IMR-90 (cell line): ENCODE measurements around the gene ZBTB14. TPM values are rescaled to one million over a fixed set of nuclear protein-coding genes. Genes with fewer than 3 reads are reported as not detected.

Source experiments
- ATAC-seq: fragments of 200-7000 bp; cut with Tn5 transposase; 2 replicates; pipeline ENCODE4 v1.9.1; 2020; ENCODE audit warnings: low read depth, mild to moderate bottlenecking, moderate library complexity
- BruUV-seq: library from RNA; stranded (reverse); fragments of 400-500 nt; replicated peaks from 2 replicates; lab custom pipeline; 2021; lab: Mats Ljungman, UMichigan
- CTCF ChIA-PET: fragments of 300-600 bp; formaldehyde crosslinking; extraction: SDS; loops from one replicate; lab custom pipeline; 2021; ENCODE audit warnings: antibody characterized with exemption; lab: Yijun Ruan, JAX
- POLR2A ChIA-PET: fragments of 300-600 bp; sonication (Branson Sonifier 250); formaldehyde crosslinking; loops from one replicate; lab custom pipeline; 2022; ENCODE audit warnings: antibody characterized with exemption; ENCODE audit not compliant: unreplicated experiment; lab: Charles Lee
- DNase-seq: peaks from one replicate; pipeline ENCODE4 v3.0.0; 2013
- H2AFZ ChIP-seq: replicated peaks from 2 replicates; pipeline ENCODE3; 2013; ENCODE audit warnings: low read length, mild to moderate bottlenecking; ENCODE audit not compliant: poor library complexity
- H2AK5ac ChIP-seq: 2 replicates; pipeline ENCODE4 v1.6.1; 2013; ENCODE audit warnings: low read depth, low read length, inconsistent platforms
- H2AK9ac ChIP-seq: replicated peaks from 2 replicates; pipeline ENCODE3; 2013; ENCODE audit warnings: mild to moderate bottlenecking, low read depth, low read length, moderate library complexity; ENCODE audit not compliant: poor library complexity
- H2BK120ac ChIP-seq: 2 replicates; pipeline ENCODE4 v1.6.1; 2013; ENCODE audit warnings: low read depth, low read length, inconsistent platforms
- H2BK15ac ChIP-seq: 3 replicates; pipeline ENCODE4 v1.6.1; 2013; ENCODE audit warnings: low read depth, low read length, inconsistent platforms
- H2BK20ac ChIP-seq: 2 replicates; pipeline ENCODE4 v1.6.1; 2013; ENCODE audit warnings: low read depth, mild to moderate bottlenecking, inconsistent platforms, low read length, moderate library complexity
- H2BK5ac ChIP-seq: 2 replicates; pipeline ENCODE4 v1.6.1; 2013; ENCODE audit warnings: mild to moderate bottlenecking, low read depth, low read length, inconsistent platforms; ENCODE audit not compliant: poor library complexity, severe bottlenecking
- H3K14ac ChIP-seq: replicated peaks from 2 replicates; pipeline ENCODE4 v1.6.1; 2013; ENCODE audit warnings: low read depth, low read length, inconsistent platforms
- H3K18ac ChIP-seq: 2 replicates; pipeline ENCODE4 v1.6.1; 2013; ENCODE audit warnings: low read depth, low read length, control low read depth
- H3K23ac ChIP-seq: 2 replicates; pipeline ENCODE4 v1.6.1; 2013; ENCODE audit warnings: low read depth, low read length, inconsistent platforms
- H3K27ac ChIP-seq: 2 replicates; pipeline ENCODE4 v1.5.1; 2013; ENCODE audit warnings: mild to moderate bottlenecking, control low read depth, low read length; ENCODE audit not compliant: insufficient read depth
- H3K27me3 ChIP-seq: 2 replicates; pipeline ENCODE4 v1.6.1; 2013; ENCODE audit warnings: low read length; ENCODE audit not compliant: control insufficient read depth, insufficient read depth
- H3K36me3 ChIP-seq: 2 replicates; pipeline ENCODE4 v1.6.1; 2013; ENCODE audit warnings: low read length, mixed read lengths; ENCODE audit not compliant: control insufficient read depth, insufficient read depth
- H3K4ac ChIP-seq: 2 replicates; pipeline ENCODE4 v1.6.1; 2013; ENCODE audit warnings: low read depth, low read length, inconsistent platforms
- H3K4me1 ChIP-seq: 2 replicates; pipeline ENCODE4 v1.6.1; 2013; ENCODE audit warnings: low read length, mixed read lengths; ENCODE audit not compliant: control insufficient read depth, insufficient read depth
- H3K4me2 ChIP-seq: 2 replicates; pipeline ENCODE4 v1.6.1; 2013; ENCODE audit warnings: low read depth, mild to moderate bottlenecking, control low read depth, low read length, moderate library complexity
- H3K4me3 ChIP-seq: 2 replicates; pipeline ENCODE4 v1.5.1; 2013; ENCODE audit warnings: low read depth, mild to moderate bottlenecking, control low read depth, low read length, moderate library complexity; ENCODE audit not compliant: insufficient read depth
- H3K56ac ChIP-seq: 2 replicates; pipeline ENCODE4 v1.6.1; 2013; ENCODE audit warnings: low read length, inconsistent platforms; ENCODE audit not compliant: insufficient read depth; ENCODE audit errors: extremely low read depth
- H3K79me1 ChIP-seq, 2 experiments: 2 replicates each; pipeline ENCODE4 v1.6.1; 2013; ENCODE audit warnings: low read length in 2 of 2, inconsistent platforms in 1 of 2, low read depth in 1 of 2
- H3K9ac ChIP-seq: 2 replicates; pipeline ENCODE4 v1.6.1; 2013; ENCODE audit warnings: low read depth, low read length, control low read depth
- H3K9me1 ChIP-seq: 2 replicates; pipeline ENCODE4 v1.6.1; 2013; ENCODE audit warnings: low read length, inconsistent platforms; ENCODE audit not compliant: insufficient read depth
- H3K9me3 ChIP-seq: 2 replicates; pipeline ENCODE4 v1.6.1; 2013; ENCODE audit warnings: low read length; ENCODE audit not compliant: control insufficient read depth, insufficient read depth
- H4K20me1 ChIP-seq: 2 replicates; pipeline ENCODE4 v1.6.1; 2013; ENCODE audit warnings: low read length, inconsistent platforms; ENCODE audit not compliant: insufficient read depth
- H4K5ac ChIP-seq: 2 replicates; pipeline ENCODE4 v1.6.1; 2013; ENCODE audit warnings: mild to moderate bottlenecking, low read depth, low read length, control low read depth
- H4K8ac ChIP-seq, 2 experiments: 2 replicates each; pipeline ENCODE4 v1.6.1; 2013; ENCODE audit warnings: low read depth in 2 of 2, low read length in 2 of 2, control low read depth in 1 of 2, inconsistent platforms in 1 of 2
- H4K91ac ChIP-seq: 2 replicates; pipeline ENCODE4 v1.6.1; 2013; ENCODE audit warnings: low read depth, low read length, inconsistent platforms; ENCODE audit not compliant: insufficient read depth
- CTCF ChIP-seq: conservative IDR thresholded peaks from 2 replicates; pipeline ENCODE4 v1.5.1; 2012; ENCODE audit warnings: mild to moderate bottlenecking, low read depth, low read length, improper control_type of control experiment
- ELK1 ChIP-seq: fragments of 150-350 bp; IDR thresholded peaks from 2 replicates; pipeline ENCODE4 v1.6.1; 2016; ENCODE audit warnings: low read depth, mild to moderate bottlenecking, low read length, moderate library complexity, borderline replicate concordance
- FOS ChIP-seq: fragments of 150-350 bp; IDR thresholded peaks from 2 replicates; pipeline ENCODE4 v1.6.1; 2016; ENCODE audit warnings: low read depth, low read length
- MAFK ChIP-seq: IDR thresholded peaks from 2 replicates; pipeline ENCODE4 v1.6.1; 2012; ENCODE audit warnings: low read depth, low read length, improper control_type of control experiment
- RAD21 ChIP-seq: IDR thresholded peaks from 2 replicates; pipeline ENCODE4 v1.6.1; 2012; ENCODE audit warnings: low read length, improper control_type of control experiment
- USF2 ChIP-seq: fragments of 150-350 bp; IDR thresholded peaks from 2 replicates; pipeline ENCODE4 v1.6.1; 2017; ENCODE audit warnings: mild to moderate bottlenecking, antibody characterized with exemption, low read length, low read depth
- WGBS, 2 experiments: methylation state at CpG; one replicate each; pipeline versions ENCODE4 v1.1.5 to v1.1.7; 2013; ENCODE audit warnings: missing lambda C conversion rate in 2 of 2; ENCODE audit not compliant: insufficient read length in 1 of 2; ENCODE audit errors: extremely low coverage in 2 of 2; 5-methylcytosine and 5-hydroxymethylcytosine counted together
- dilution Hi-C: fragments of 300-500 bp; cut with HindIII; formaldehyde crosslinking; loops from one replicate; pipeline ENCODE4 v1.14.3; 2018; ENCODE audit warnings: low sequenced_read_pairs; ENCODE audit not compliant: unreplicated experiment
- in situ Hi-C: fragments of 300-500 bp; cut with MboI; formaldehyde crosslinking; loops from 3 replicates; pipeline ENCODE4 v1.14.3; 2019; ENCODE audit warnings: low sequenced_read_pairs, inconsistent platforms, mixed read lengths
- intact Hi-C: fragments of 100-400 bp; cut with micrococcal nuclease; formaldehyde crosslinking; loops from 2 replicates; pipeline ENCODE4 v1.10.0; 2022
- polyA plus RNA-seq, 3 experiments: library from polyadenylated mRNA; depleted of rRNA; stranded (reverse); fragments of >200 nt; gene quantifications; 2 replicates each; pipeline ENCODE4 v1.2.3, GENCODE V29; 2012; ENCODE audit warnings: low replicate concordance in 1 of 3
- total RNA-seq: library from RNA; depleted of rRNA; stranded (reverse); fragments of >200 nt; gene quantifications from 2 replicates; pipeline ENCODE4 v1.2.3, GENCODE V29; 2012

ZBTB14 gene
- total and polyA plus RNA-seq, 2 of the 4 experiments (the other 2 are of a cell fraction): 5.8 to 9.1 TPM

GRCh38 chr18:5311301-5311989, 15.9 kb upstream of the ZBTB14 start:
- Histone ChIP-seq H2BK20ac (no peak overlapping the region), H2AK5ac (no peak overlapping the region), H3K9ac (no peak overlapping the region), H3K36me3 (no peaks in the 10 kb centered on the region), H3K4me2 (no peak overlapping the region), H4K8ac (no peak overlapping the region), H3K4me1 (no peaks in the 10 kb centered on the region), H3K23ac (no peak overlapping the region; the same call in 1 of the 2 replicates), H2BK5ac (no peak overlapping the region), H3K27me3 (no peaks in the 10 kb centered on the region), H3K9me3 (no peaks in the 10 kb centered on the region), H3K18ac (no peak overlapping the region), H3K56ac (no peak overlapping the region), H3K4ac (no peak overlapping the region), H3K14ac (no peak overlapping the region), H3K9me1 (no peaks in the 10 kb centered on the region), H2BK120ac (no peak overlapping the region), H3K79me1 (no peaks in the 10 kb centered on the region), H3K4me3 (no peak overlapping the region), H4K20me1 (no peaks in the 10 kb centered on the region), H2BK15ac (no peak overlapping the region), H3K27ac (no peak overlapping the region), H2AK9ac (no peak overlapping the region), H2AFZ (no peak overlapping the region), H4K5ac (no peak overlapping the region), H4K91ac (no peak overlapping the region)
- in situ Hi-C loops (no loop called here), intact Hi-C loops (no loop called here), dilution Hi-C loops (no loop called here)
- CTCF ChIA-PET: interaction anchor here (0.5 kb wide), 1 partner anchor 1582 kb away, joined by 4 read pairs; no protein-coding TSS in a partner anchor
- POLR2A ChIA-PET: no interaction called here
- DNase-seq (no peak), ATAC-seq (no peak)
- BruUV-seq: no TSS peak
- TF ChIP-seq FOS (no peak), RAD21 (no peak), MAFK (peak; percentile 87), CTCF (no peak), ELK1 (no peak), USF2 (no peak)
- no CpG with 5 or more reads among the region's 6 CpGs for WGBS, 2 experiments
